GM18505 (cell line): Measurements from ENCODE around the gene AGBL3.

Experiments used
- ATAC-seq: cut with Tn5 transposase; IDR thresholded peaks from one replicate; pipeline ENCODE4 v1.9.1; 2021; ENCODE audit not compliant: unreplicated experiment
- POLR2A ChIP-seq: IDR thresholded peaks from 4 replicates; pipeline ENCODE4 v1.6.1; 2011; ENCODE audit warnings: borderline replicate concordance; ENCODE audit not compliant: insufficient read depth, insufficient read length; ENCODE audit errors: extremely low read depth

AGBL3 gene

DNA sequence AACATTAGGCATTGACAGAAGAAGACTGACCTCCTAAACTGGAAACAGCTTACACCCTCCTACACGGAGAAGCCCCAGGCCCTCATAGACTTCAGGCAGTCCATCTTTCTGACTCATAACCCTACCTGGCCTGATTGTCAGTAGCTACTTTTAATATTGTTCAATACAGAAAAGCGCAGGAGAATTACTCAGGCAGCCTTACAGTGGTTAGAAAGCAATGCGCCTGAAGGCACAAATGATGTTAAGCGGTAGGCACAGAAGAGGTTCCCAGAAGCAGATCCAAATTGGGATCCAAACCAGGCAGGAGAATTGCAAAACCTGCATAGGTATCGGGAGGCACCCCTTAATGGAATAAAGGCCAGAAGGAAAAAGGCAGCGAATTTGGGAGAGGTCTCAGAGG, 189.6 kb downstream of the AGBL3 start:
- ATAC-seq = no peak

DNA sequence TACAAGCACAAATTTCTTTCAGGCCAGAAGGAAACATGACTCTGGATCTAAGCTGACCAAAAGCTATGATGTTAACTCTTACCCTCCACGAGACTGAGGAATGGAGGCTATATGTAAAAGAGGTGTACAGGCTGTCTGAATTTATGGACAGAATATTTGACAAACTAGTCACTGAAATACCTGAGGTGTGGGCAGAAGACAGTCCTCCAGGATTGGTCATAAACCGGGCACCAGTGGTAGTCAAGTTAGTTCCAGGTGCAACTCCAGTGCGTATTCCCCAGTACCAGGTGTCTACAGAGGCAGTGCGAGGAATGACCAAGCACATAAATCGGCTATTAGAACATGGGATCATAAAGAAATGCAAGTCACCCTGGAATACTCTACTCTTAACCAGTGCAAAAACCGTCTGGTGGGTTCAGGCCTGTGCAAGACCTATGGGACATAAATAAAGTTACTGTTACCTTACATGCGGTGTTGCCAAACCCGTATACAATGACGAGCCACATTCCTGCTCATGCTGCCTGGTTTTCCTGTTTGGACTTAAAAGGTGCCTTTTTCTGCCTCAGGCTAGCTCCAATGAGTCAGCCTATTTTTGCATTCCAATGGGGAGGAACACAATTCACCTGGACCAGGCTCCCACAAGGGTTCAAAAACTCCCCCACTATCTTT, 190.9 kb downstream of the AGBL3 start:
- TF ChIP-seq POLR2A = no peak

More for the DNA sequence above, 189.6 kb downstream of the AGBL3 start:
- no peak for TF ChIP-seq POLR2A

DNA sequence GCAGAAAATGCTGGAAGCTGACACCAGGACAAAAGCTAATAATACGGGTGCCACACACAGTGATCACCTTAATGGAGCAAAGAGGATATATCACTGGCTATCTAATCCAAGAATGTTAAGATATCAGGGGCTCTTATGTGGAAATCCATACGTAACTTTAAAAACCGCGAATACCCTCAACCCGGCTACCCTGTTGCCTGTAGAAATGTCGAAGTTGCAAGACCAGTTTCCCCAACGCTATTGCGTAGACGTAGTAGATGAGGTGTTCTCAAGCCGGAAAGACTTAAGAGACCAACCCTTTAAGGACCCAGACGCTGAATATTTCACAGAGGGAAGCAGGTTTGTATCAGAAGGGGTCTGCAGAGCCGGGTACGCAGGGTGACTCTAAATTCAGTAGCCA, 192.1 kb downstream of the AGBL3 start:
- no peak for TF ChIP-seq POLR2A
- no peak for ATAC-seq

More for the DNA sequence above, 190.9 kb downstream of the AGBL3 start:
- no peak for ATAC-seq

DNA sequence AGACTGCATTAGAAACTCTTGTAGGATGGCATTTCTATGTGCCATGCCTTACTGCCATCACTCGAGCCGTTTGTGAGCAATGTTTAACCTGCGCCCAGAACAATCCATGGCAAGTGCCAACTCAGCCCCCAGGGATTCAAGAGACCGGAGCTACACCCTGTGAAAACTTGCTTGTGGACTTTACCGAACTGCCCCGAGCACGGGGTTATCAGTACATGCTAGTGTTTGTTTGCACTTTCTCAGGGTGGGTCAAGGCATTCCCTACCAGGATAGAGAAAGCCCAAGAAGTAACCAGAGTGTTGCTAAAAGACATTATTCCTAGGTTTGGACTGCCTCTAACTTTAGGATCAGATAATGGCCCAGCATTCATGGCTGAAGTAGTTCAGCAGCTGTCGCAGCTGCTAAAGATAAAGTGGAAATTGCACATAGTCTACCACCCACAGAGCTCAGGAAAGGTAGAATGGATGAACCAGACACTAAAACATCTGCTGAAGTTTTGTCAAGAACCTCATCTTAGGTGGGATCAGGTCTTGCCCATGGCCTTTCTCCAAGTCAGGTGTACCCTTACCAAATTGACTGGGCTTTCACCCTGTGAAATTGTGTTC, 193.1 kb downstream of the AGBL3 start:
- no peak for ATAC-seq
- TF ChIP-seq POLR2A = no peak

DNA sequence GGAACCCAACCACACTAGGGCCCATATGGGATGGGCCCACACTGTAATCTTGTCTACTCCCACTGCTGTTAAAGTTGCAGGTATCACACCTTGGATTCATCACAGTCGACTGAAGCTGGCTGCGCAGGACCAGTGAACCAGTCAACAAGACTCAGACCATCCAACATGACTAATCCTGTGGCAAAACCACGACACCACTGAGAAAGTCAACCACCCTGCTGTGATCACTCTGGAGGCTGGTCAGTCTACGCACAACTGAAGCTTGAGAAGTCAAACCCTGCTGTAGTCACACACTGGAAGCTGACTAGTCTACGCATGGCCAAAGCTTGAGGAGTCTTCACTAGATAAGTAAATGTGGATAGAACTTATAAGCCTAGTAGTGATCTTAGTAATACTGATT, 193.8 kb downstream of the AGBL3 start:
- TF ChIP-seq POLR2A = no peak
- no peak for ATAC-seq

DNA sequence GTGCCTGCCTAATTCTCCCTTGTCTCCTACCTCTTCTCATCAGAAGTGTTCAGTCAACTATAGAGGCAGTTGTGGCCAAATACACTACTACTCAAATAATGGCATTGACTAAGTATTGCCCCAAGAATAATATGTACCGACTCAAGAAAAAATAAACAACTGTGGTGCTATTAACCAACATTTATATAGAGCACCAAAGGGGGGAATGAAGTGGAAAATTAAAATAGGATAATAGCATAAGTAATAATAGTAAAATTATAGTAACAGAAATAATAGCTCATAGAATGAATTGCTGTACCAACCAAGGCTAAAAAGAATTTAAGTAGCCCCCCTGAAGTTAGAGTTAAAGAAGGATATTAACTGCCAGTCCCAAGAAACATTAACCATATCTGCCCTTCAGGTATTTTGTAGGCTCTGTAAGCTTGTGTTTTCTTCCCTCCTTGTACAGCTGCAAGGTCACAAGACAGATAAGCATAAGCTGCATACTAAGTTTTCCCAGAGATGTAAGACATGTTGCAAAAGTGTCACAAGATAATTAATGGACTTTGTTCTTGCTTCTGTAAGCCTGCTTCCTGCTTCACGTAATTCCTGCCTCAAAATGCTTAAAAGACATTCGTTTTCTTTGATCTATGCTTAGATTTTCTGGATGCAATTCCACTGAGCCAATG, 195.1 kb downstream of the AGBL3 start:
- no peak for ATAC-seq
- TF ChIP-seq POLR2A = no peak

DNA sequence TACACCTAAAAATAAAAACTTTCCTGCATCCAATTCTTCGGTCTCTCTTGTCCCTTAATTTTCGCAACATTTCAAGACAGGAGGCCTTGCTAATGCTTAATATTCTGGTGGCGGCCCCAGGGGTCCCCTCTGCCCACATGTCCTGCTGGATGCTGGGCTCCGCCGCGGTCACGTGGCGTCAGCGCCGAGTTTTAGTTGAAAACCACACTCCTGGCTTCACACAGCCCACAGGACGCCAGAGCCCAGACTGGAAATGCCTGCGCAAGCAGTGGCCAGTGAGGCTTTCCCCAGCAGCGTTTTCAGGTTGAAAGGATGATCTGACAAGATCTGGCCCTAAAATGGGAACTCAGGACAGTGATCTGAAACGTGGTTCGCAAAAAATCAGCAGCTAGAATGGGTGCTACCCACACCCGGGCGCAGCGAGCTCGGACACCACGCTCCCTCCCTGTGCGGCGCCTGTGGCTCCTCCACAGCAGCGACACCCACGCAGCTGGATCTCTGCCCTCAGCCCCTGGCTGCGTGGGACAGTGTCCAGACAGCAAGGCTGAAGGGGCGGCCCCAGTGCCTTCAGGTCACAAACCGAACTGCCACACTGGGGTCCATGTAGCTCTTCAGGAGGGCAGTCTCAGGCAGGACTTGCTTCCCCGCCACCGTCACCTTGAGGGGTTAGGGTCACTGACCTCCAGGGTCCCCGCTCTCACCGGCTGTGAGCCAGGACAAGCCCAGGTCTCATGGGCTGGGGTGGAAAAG, 195.8 kb downstream of the AGBL3 start:
- ATAC-seq = no peak
- TF ChIP-seq POLR2A = peak; percentile 47

DNA sequence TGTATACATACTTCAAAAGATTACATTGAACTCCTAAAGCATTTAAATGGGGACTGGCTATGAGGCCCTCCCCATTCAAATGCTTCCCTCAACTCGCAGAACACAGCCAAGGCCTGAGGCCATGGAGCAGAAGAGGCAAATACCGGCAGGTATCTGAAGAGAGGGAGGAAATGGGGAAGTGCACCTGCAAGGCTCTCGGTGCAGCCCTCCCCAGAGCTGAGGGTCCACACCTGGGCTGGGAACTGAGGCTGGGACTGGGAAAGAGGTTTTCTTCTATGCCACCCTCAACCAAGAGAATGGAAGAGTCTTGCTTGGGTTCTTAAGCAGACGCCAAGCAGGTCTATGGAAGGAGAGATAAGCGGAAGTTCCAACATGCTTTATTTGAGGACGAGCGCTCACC, 197.2 kb downstream of the AGBL3 start:
- ATAC-seq = no peak
- TF ChIP-seq POLR2A = no peak

DNA sequence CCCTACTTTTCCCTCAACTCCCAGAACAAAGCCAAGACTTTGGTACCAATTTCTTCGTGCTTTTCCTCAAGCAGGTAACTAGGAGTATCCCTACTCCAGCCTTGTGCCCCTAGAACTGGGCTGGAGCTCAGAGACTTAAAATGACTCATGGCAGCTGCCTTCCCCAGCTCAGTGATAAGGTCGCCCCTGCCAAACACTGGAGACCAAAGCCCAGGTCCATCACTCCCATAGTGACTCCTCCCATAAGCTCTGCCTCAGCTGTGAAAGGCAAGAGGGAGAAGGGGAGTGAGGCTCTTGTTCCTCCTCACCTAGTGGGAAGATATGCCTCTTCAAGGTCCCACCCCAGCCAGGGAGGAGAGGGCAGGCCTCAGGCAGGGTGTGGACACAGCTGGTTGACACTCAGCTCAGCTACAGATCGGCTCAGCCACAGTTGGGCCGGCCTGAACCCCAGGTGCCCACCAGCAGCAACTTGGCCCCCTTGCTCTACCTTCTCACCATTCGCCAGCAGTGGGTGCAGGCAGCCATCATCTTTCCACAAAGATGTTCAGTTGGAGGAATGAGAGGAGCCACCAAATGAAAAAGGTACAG, 198.0 kb downstream of the AGBL3 start:
- ATAC-seq = no peak
- no peak for TF ChIP-seq POLR2A
